PFSK-1 (cell line): Measurements from ENCODE around the gene CUX1.

Experiments
- POLR2AphosphoS5 ChIP-seq: IDR thresholded peaks from 2 replicates; pipeline ENCODE4 v1.6.1; 2012; ENCODE audit warnings: low read depth, mild to moderate bottlenecking, control low read depth, low read length, moderate library complexity
- SIN3A ChIP-seq: IDR thresholded peaks from 2 replicates; pipeline ENCODE4 v1.6.1; 2012; ENCODE audit warnings: mild to moderate bottlenecking, low read length, moderate library complexity, borderline replicate concordance; ENCODE audit not compliant: insufficient read depth
- TAF1 ChIP-seq: IDR thresholded peaks from 2 replicates; pipeline ENCODE4 v1.6.1; 2012; ENCODE audit warnings: low read length, control low read depth, borderline replicate concordance; ENCODE audit not compliant: insufficient read depth

GRCh38 chr7:101866328-101866727 is 48.9 kb downstream of the CUX1 start:
- TF ChIP-seq TAF1 (no peak), POLR2AphosphoS5 (no peak), SIN3A (no peak)
